Measurements from ENCODE around the gene WDR45B. TPM values are rescaled to one million over a fixed set of nuclear protein-coding genes. Genes with fewer than 3 reads are reported as not detected.

The WDR45B gene
- total and polyA plus RNA-seq, 7 donors: 21.4 to 62.7 (median 32.6) TPM

DNA sequence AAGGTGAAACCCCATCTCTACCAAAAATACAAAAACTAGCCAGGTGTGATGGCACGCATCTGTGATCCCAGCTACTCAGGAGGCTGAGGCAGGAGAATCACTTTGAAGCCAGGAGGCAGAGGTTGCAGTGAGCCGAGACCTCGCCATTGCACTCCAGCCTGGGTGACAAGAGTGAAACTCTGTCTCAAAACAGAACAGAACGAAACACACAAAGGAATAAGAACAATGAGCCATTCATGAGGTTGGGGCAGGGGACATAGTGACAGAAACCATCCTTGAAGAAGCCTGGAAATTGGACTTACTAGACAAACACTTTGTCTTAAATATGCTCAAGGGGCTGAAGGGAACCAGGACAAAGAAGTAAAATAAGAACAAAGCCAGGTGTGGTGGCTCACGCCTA, 39.4 kb downstream of the WDR45B start:
- intact Hi-C loops (cut with DNase I): no loop called here
- no peak overlapping the region for H3K27ac ChIP-seq
- H3K4me1 ChIP-seq: no peaks in the 10 kb centered on the region
- TF ChIP-seq, protein P1, sequence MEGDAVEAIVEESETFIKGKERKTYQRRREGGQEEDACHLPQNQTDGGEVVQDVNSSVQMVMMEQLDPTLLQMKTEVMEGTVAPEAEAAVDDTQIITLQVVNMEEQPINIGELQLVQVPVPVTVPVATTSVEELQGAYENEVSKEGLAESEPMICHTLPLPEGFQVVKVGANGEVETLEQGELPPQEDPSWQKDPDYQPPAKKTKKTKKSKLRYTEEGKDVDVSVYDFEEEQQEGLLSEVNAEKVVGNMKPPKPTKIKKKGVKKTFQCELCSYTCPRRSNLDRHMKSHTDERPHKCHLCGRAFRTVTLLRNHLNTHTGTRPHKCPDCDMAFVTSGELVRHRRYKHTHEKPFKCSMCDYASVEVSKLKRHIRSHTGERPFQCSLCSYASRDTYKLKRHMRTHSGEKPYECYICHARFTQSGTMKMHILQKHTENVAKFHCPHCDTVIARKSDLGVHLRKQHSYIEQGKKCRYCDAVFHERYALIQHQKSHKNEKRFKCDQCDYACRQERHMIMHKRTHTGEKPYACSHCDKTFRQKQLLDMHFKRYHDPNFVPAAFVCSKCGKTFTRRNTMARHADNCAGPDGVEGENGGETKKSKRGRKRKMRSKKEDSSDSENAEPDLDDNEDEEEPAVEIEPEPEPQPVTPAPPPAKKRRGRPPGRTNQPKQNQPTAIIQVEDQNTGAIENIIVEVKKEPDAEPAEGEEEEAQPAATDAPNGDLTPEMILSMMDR (IDR thresholded peaks at IDR 0.05): no peak
- peaks cover 0 to 67% of the 10 kb centered on the region in 2 donors for H3K36me3 ChIP-seq (ENCODE audit: insufficient read depth in 1 of 2, low read depth in 1 of 2)
- 70 to 81% (median 77%) methylated on average over 5 of the region's 5 CpGs for WGBS, 3 donors
- DNase-seq: no peak
- H3K9me3 ChIP-seq: no peaks in the 10 kb centered on the region
- H3K4me3 ChIP-seq: no peak overlapping the region
- ATAC-seq: no peak
- no peaks in the 10 kb centered on the region for H3K27me3 ChIP-seq (ENCODE audit: insufficient read depth in 3 of 3, low read length in 2 of 3)

DNA sequence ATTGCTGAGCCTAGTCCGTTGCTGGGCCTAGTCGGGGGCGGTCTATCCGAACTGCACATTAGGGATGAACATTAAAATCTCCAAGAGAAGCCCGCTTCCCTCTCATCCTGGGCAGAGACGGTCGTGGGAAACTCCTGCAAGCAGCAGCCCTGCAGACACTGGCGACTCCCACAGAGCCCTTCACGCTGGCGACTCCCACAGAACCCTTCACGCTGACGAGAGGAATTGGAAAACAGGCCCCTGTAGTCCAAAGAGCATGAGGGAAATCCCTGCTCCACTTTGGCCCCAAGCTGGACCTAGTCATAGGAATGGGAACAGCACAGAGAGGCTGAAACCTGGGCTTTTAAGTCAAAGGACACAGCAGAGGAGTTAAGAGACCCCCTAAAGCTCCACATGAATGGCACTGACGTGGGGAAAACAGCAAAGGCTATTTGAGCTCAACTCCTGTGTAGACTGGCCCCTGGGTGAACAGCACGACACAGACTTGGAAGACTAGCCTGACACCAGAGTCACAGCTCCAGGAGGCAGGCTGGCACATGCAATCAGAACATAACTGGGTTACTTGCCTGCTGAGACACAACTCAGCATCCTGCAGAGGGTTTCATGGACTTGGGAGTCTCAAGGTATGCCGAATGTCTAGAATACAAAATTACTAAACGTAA, 42.2 kb downstream of the WDR45B start:
- DNase-seq (no peak), ATAC-seq (no peak)
- WGBS, 3 donors: 87% methylated on average over 16 of the region's 16 CpGs
- peaks cover 0 to 79% of the 10 kb centered on the region in 2 donors for H3K36me3 ChIP-seq (ENCODE audit: insufficient read depth in 1 of 2, low read depth in 1 of 2)
- H3K4me1 ChIP-seq: peaks cover under 1% of the 10 kb centered on the region
- H3K27me3 ChIP-seq (ENCODE audit: insufficient read depth in 3 of 3, low read length in 2 of 3): no peaks in the 10 kb centered on the region
- no peaks in the 10 kb centered on the region for H3K9me3 ChIP-seq
- TF ChIP-seq, protein P1 (IDR thresholded peaks at IDR 0.05): no peak
- H3K4me3 ChIP-seq: no peak overlapping the region
- intact Hi-C loops (cut with DNase I): no loop called here
- no peak overlapping the region for H3K27ac ChIP-seq

DNA sequence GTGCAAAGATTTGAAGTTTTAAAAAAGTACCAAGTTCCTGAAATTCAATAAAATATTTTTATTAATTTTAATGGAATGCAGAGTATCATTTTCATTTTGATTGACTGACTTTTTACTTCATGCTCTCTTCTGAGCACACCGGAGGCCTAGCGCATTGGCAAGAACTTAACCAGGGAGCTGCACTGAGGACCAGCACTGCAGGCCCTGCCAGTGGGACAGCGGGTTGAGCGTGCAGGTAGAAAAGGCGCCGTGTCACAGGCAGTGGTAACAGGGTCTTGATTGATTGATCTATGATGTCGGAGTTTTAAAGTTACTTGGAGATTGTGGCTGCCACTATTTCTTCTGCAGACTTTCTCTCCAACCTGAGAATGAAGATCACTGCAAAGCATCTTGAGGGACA, 43.7 kb downstream of the WDR45B start:
- Histone ChIP-seq H3K27me3 (ENCODE audit: insufficient read depth in 3 of 3, low read length in 2 of 3) (no peaks in the 10 kb centered on the region), H3K4me1 (peaks cover 7% of the 10 kb centered on the region), H3K36me3 (ENCODE audit: insufficient read depth in 1 of 2, low read depth in 1 of 2) (peaks cover 0 to 77% of the 10 kb centered on the region in 2 donors), H3K4me3 (no peak overlapping the region), H3K9me3 (no peaks in the 10 kb centered on the region), H3K27ac (no peak overlapping the region)
- TF ChIP-seq, protein P1 (IDR thresholded peaks at IDR 0.05): no peak
- no peak for ATAC-seq
- intact Hi-C loops (cut with DNase I): loop anchor here in 1 of 2 donors (5.0 kb wide), 1 partner anchor 38 kb away; no protein-coding TSS in a partner anchor
- WGBS, 3 donors: 94 to 95% (median 94%) methylated on average over 7 of the region's 7 CpGs
- no peak for DNase-seq

DNA sequence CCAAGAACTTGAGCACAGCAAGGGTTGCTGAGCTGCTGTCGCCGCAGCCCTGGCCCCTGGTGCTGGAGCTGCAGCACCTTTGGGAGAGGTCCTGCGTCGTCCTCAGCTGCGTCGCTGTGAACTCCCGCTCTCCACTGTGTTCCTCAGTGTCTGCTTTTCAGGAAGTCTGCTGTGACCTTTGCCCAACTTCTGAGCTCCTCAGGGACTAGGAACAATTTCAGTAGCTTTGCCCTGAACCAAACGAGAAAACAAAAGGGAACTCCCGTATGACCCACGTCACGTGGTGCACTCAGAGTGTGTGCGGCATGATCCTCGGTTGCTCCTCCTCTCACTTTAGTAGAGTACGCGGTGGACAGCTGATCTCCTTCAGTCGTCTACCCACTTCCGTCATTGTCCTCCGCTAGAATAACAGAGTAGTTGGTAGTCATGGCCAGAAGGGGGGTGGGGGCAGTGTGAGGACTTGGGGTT, 44.2 kb downstream of the WDR45B start:
- Histone ChIP-seq H3K36me3 (ENCODE audit: insufficient read depth in 1 of 2, low read depth in 1 of 2) (peaks cover 0 to 72% of the 10 kb centered on the region in 2 donors), H3K27me3 (ENCODE audit: insufficient read depth in 3 of 3, low read length in 2 of 3) (no peaks in the 10 kb centered on the region), H3K9me3 (no peaks in the 10 kb centered on the region), H3K27ac (no peak overlapping the region), H3K4me1 (peaks cover 7% of the 10 kb centered on the region), H3K4me3 (no peak overlapping the region)
- ATAC-seq (peak in 3 of 4 donors; percentile 26 to 34 (median 28)), DNase-seq (no peak)
- WGBS, 3 donors: 54 to 61% (median 55%) methylated on average over 18 of the region's 18 CpGs
- TF ChIP-seq, protein P1 (IDR thresholded peaks at IDR 0.05): no peak
- intact Hi-C loops (cut with DNase I): loop anchor here in 1 of 2 donors (5.0 kb wide), 1 partner anchor 38 kb away; no protein-coding TSS in a partner anchor

All from psoas muscle (tissue), 8 donors.